NOMO-1 treated with DMSO at 0.1 percent for 48 hours (cell line): ENCODE data around the gene AHCYL2.
"Not testable (repeated sequence)": the region's sequence is repeated elsewhere in the genome, so short reads cannot be mapped to it uniquely, and the experiment has no call there.

Experiments
- DNase-seq: peaks from one replicate; lab custom pipeline; 2025; ENCODE audit not compliant: unreplicated experiment; lab: John Stamatoyannopoulos, UW

AHCYL2 gene

DNA sequence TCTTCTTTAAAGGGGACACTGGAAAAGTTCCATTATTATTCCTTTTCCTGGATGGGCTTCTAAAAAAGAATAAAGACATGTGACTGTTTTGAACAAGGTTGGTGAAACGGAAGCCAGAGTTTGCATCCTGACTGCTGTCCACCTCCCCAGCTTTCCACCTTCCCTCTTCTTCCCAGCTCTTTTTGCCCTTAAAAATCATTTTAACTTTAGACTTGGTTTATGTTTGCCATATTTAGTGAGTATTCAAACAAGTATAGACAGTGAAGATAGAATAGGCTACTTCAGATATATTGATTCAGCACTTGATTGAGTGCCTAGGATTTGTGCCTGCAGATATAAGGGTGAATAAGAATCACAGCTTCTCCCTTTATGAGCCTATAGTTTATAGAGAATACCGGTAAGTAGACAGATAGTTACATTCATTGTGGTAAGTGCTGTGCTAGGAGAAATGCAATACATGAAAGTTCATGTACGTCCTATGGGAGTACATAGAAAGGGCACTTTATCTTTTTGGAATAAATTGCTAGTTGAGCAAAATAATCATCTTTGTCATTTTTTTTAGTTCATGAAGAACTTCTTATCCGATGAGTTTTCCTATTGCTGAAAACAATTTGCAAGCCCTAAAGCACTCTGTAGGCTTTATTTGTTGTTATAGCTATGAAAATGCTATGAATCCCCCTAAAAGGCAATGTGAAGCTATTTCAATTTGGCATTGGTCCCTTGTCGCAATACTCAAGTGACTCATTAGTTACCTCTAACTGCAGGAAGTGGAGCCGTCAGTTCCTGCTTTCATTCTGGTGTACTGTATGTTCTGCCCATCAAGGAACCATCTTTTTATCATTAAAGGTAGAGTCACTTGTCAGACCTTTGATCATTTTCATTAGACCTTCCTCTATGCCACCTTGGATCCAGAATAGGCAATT, 152.2 kb downstream of the AHCYL2 start:
- DNase-seq, result peak; percentile 69

DNA sequence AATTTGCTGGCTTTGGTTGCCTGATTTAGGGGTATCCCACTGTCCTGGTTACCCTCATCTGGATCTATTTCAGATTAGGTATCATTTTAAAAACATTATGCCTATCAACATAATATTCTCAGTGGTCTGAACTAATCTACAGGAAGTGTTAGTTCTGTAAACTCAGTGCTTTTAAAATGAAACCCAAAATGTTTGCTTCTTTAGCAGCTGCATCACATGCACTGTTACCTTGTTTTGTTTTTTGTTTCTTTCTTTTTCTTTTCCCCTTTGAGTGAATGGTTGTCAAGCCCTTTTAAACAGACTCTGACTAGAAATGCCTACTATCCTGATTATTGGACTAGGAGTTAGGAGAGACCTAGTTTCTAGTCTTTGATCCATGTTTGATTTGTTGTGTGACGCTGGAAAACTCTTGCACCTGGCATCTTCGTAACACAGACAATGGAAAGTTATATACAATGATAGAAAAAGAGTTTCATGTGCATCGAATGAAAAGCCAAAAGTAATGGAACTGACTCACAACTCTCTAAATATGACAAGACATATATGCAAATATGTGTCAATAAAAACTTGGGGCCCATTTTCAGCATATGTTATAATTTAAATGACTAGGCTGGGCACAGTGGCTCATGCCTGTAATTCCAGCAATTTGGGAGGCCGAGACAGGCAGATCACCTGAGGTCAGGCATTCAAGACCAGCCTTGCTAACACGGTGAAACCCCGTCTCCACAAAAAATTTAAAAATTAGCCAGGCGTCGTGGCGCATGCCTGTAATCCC, 157.1 kb downstream of the AHCYL2 start:
- no peak for DNase-seq

DNA sequence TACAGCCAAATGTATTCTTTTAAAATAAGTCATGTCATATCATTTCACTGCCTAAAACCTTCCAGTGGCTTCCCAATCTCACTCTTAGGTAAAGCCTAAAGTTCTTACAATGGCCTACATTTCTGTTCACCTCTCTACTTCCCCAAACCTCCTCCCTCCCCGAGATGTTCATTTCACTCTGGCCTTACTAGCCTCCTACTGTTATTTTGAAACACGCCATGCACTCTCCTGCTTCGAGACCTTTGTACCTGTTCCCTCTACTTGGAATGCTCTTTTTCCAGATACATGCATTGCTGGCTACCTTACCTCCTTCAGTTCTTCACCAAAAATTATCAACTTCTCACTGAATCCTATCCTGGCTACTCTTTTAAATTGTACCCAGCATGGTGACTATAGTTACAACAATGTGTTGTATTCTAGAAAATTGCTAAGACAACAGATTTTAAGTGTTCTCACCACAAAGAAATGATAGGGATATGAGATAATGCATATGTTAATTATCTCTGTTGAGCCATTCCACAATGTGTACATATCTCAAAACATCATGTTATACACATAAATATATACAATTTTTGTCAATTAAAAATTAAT, 158.8 kb downstream of the AHCYL2 start:
- DNase-seq, result no peak

DNA sequence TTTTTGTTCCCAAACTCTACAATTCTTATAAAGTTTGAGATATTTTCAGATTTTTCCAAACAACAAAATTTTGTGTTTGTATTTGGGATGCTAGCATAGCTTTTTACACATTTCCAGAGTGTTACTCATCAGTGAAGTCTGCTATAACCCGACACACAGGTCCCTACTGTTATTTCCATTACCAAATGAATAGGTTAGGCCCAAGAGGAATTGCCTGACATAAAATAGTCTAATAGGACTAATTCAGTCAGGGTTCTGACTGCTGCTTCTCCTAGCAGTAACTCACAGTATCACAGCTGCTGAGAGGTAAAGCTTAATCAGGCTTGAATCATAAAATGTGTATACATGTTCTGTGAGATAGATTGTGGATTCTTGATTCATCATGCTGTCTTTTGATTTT, 160.3 kb downstream of the AHCYL2 start:
- DNase-seq, result no peak

DNA sequence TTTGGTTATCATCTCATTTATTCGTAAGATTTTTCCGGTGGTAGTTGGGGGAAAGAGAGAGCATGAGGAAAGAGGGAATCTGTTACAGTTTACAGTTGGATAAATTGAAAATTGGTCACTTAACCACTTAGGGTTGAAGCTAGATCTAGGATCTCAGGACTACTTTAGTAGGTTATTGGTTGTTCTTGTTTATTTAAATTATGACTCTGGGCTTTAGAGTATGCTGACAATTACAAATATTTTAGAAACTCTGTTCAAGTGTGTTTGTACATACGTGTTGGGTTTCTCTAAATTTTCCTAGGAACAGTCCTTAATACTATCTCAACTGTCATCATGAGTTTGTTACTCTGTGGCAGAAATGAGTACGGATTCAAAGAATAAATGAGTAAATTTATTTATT, 160.8 kb downstream of the AHCYL2 start:
- DNase-seq, result no peak

DNA sequence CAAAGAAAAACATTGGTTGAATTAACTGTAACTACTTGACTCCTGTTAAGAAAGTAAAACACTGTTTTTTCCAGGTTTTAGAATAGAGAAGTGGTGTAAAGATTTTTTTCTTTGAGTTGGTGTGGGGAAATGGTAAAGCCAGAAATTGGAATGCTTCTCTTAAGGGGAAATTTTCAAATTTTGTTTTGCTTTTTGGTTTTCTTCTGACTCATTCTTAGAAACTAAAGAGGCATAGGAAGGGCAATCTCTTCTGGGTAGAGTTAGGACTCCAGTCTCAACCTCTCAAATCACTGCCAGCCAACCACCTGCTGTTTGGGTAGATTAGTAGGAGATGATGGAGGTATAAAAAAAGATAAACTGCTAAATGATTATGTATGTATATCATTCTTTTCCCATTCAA, 161.7 kb downstream of the AHCYL2 start:
- no peak for DNase-seq

DNA sequence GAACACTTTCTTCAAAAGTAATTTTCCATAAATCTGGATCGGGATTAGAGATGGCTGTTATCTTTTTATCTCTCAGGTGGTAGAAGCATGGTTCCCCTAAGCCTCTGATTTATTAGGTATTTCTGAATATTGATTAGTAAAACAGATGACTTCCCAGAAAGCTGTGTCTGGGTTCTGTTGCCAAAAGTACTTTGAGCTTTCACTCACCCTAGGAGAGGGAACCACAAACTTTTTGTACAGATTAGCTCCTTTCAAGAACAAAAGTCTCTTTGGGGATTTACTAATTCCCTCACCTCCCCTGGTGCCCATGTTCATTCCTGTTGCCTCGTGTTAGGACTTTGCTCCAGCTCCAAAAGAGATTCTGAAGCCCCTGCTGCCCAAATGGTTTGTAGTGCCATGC, 162.7 kb downstream of the AHCYL2 start:
- DNase-seq, result no peak

DNA sequence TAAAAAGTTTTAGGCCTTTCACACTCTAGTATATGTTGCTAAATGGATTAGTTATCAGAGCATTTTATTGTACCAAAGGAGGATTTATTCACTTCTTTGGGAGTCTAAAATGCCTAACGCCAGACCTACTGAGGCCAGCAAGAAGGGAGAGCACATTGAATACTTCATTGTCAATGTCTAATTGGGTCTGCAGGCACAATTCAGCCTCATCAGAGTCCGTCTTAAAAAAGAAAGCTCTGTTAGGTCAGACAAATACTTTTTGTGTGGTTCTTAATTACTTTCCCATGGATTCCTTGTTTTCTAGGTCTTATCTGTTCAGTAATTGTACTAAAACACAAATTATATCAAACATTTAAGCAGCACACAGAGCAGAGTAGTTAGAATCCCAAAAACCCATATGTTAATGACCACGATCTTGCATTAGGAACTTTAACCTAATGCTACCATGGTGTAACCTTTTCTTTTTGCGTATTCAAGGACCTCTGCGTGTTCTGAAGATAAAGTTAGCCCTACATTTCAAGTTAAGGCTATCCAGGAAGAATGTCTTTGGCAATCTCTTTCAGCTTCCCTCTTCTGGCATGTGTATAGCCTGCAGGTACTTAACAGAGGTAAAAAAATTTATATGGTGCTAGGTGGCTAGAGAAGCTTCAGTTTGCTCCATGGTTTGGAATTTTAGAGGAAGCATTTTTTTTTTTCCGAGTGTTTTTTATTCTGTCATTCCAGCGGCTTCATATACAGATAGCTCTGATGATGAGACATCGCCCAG, 163.7 kb downstream of the AHCYL2 start:
- DNase-seq, result no peak

DNA sequence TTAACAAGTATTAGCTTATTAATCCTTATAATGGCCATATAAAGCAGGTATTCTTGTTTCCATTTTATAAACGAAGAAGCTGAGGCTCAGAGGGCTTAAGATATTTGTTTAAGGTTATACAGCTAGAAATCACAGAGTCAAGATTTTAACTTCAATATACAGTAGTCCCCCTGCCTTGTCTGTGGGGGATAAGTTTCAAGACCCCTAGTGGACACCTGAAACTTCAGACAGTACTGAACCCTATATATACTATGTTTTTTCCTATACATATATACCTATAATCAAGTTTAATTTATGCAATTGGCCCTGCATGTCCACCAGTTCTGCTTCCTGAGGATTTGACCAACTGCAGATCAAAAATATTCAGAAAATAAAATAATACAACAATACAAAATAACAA, 165.0 kb downstream of the AHCYL2 start:
- no peak for DNase-seq

DNA sequence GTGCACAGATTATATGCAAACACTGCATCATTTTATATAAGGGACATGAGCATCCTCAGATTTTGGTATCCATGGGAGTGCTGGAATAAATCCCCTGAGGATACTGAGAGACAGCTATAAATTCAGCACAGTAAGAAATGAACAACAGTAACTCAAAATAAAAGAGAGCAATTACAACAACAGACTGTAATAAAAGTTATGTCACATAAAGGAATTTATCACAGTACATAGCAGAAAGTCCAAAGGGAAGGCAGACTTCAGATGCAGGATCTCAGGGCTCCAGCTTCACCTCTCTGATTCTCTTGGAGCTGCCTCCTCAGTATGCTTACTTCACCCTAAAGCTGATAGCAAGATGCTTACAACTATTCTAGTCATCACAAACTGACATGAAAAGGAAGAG, 165.5 kb downstream of the AHCYL2 start:
- DNase-seq, result no peak

DNA sequence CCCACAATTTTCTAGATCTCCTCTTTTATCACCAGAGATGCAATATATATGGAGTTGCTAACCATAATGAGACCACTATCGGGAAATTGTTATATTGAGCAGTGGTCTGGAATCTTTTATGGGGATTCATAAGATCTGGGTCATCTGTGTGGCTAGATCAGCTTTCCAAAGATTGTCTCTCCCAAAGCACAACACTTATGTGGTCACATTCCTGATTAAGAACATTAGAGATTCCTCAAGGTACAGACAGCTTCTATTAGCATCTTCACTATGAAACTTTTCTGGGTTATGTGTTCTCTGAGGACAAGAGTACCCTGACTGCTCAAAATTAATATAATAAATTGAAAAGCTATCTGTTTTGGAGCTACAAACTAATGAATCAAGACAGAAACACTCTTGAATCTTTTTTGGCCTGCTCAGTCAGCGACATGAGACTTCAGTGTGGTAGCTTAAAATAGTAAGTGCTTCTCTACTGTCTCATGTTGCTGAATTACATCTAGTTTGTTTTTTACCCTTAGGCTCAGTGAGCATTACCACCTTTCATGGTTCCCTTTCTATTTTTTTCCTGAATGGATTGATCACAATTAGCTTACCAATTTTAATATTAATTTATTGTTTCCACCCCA, 166.8 kb downstream of the AHCYL2 start:
- DNase-seq, result no peak

DNA sequence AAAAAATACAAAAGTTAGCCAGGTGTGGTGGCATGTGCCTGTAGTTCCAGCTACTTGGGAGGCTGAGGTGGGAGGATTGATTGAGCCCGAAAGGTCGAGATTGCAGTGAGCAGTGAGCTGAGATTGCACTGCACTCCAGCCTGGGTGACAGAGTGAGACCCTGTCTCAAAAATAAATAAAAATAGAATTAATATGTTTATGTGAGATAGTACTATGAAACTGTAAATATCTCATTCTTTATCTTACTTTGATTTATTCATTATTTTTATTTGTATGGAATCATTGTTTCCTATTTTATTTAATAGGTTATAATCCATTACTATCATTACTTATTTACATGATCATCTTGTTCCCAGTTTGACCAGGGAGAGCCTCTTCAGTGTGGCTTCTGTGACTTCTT, 168.4 kb downstream of the AHCYL2 start:
- no peak for DNase-seq

DNA sequence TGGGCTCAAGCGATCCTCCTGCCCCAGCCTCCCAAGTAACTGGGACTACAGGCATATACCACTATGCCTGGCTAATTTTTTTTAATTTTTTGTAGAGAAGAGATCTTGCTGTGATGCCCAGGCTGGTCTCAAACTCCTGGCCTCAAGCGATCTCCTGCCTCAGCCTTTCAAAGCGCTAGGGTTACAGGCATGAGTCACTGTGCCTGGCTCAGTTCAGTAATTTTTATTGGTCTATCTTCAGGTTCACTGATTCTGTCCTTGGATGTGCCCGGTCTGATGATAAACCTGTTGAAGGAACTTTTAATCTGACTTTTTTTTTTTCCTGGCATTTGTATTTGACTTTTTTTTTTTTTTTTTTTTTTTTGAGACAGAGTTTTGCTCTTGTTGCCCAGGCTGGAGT, 169.3 kb downstream of the AHCYL2 start:
- no peak for DNase-seq

DNA sequence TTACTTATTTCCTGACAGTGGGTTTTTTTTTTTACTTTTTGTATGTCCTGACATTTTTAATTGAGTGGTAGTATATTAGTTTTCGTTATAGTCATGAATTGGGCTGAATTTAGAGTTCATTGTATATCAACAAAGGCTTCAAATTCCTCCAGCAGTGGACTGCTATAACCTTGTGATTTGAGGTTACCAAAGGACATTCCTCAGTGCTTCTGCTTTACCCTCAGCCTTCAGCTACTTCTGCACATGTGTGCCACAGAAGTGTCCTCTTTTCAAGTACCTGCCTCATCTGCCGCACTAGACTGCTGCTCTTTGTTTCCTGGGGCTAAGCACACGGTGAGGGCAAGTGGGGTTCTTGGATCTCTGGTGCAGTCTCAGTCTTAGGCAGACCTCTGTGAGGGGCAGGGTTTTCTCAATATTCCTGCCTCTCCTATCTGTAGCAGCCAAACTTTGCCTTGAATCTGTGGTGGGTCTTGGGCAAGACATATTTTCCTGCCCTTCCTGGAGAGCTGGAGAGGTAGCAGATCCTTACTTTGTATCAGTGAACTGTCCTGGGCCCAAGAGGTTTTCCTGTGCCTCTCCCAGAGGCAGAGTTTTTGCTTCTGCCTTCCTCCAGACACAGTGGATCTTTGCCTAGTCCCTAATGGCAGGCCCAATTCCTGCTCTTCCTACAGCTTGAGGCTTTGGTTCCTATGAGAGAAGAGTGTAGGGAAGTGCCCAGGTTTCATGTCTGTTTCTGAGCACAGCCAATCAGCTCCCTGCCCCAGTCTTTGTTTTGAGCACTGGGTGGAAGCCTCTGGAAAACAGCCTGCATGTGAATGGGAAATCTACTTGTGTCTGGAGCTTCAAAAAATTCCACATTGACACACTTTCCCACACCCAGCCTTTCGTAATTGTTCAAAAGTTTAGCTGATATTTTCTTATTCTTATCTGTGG, 170.4 kb downstream of the AHCYL2 start:
- DNase-seq, result no peak

DNA sequence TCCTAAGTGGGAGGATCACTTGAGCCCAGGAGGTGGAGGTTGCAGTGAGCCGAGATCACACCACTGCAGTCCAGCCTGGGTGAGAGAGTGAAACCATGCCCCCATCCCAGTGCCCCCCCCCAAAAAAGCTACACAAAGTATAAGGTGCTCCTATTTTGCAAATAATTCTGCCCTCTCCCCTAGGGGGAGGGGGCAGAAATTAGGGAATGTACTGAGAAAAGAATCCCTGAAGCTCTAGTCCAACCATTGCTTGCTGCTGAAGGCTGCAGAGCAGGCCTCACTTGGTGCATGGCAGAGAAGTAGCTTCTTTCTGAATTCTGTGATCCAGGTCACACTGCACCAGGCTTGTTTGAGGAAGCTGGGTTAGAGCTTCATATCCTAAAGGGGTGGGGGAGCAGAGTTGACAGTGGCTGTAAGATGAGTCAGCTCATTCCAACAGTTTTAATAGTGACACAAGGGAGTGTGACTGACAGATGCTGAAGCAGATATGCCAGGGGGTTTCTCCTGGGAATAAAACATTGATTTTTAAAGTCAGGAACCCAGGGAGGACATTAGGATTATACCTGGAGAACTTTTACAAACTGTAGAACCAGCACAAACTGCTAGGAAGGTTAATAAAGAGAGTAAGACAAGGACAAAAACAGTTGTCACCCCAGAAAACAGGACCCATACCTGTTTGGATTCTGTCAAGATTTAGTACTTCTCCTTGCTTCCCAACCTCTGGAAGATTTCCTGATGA, 176.6 kb downstream of the AHCYL2 start:
- DNase-seq, result peak; percentile 64

DNA sequence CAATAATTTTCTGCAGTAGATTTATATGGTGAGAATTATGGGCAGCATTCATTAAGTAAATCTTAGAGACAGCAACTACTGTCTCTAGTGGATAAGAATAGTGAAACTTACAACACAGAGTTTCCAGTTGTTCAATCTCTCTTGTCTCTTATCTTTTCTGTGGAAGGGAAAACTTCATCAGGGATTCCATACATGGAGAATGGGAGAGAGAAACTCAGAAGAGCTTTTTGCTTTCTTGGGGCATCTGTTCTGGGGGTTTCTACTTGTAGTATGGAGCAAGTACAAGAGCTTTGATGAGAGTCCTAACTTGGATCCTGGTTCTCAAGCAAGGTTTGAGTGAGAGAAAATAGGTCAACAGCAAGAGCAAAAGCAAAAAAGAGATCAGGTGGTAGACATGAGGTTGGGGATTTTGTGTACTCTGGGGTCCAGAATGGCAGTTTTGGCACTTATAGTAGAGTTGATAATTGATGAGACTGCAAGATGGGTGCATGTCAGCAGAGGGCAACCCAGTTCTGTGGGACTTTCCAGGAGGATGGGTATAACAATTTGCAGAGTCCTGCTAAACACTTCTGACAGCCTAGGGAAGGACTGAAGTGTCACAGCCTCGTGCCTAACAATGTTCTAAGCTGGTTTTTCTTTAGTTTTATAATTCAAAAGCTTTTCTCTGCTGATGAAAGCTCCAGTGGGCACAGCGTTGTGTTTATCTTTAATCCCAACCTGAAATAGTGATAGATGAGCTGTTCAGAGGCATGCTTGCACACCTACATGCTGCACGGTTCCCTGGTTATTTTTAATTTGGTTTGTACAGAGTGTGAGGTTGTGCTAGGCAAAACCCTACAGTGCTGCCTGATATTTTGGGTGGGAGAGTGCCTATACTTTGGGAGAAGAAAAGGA, 177.4 kb downstream of the AHCYL2 start:
- no peak for DNase-seq

DNA sequence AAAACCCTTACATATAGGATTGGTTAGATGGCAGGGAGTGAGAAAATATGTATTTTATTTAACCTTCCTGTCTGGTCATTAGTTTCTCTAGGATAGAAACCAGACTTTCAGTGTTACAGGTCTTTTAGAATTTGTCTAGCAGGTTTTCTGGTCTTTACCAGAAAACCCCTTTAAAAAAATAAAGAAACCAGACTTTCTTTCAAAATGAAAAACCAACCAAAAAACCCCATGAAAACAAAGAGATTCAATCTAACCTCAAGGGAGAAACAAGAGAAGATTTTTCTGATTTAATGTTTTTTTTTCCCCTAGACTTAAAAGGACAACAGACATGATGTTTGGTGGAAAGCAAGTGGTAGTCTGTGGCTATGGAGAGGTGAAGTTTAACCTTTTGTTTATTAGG, 180.7 kb downstream of the AHCYL2 start:
- no peak for DNase-seq

DNA sequence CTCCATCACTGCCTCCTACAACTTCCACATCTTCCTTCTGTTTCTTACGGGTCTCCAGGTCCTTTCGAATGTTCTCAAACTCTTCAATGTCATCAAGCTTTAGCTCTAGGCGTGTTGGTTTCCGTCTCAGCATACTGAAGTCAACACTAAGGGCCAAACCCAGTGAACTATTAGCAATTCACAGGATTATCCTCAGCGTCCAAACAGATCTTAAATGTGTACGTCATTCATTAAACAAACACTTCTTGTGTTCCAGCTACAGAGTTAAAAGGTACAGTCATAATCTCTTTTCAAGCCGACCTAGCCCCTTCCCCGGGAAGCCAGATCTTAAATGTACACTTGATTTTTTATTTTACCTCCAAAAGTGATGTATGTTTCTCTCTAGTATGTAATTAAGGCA, 185.4 kb downstream of the AHCYL2 start:
- DNase-seq, result not testable (repeated sequence)
